IPS-NIHi11 (cell line): Measurements from ENCODE around the gene ZNF532.
A peak's percentile ranks its signal among the peaks of the same experiment; 100 is the strongest.
"Not testable (repeated sequence)": the region's sequence is repeated elsewhere in the genome, so short reads cannot be mapped to it uniquely, and the experiment has no call there.

Experiments
- DNase-seq: peaks from one replicate; pipeline ENCODE4 v3.0.0; 2012; ENCODE audit warnings: mixed read lengths, low spot score

The ZNF532 gene

DNA sequence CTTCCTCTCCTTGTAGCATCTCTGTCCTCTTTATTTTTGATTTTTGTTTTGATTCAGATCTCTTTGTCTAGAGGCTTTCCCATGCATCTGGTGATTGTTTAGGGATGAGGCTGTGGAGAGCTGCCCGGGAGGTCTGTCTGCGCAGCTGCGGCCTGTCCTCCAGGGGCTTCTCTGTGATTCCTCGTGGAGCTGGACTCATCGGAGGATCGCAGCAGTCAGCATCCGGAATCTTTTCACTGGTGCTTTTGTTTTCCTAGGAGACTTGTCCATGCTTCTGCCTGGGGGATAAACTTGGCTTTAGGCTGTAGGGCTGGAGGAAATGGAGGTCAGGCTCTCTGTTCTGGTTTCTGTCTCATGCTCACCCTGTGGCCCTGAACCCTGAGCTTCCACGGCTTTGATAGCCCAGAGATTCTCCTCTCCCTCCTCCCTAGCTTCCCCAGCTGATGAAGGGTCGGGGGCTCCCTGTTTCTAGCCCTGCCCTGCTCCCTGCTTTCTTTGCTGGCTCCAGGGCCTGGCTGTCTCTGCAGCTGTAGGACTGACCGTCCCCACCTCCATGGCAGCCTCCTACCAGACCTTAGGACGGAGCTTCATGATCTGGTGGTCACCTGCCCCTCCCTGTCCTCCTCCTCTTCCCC, 35.5 kb downstream of the ZNF532 start:
- DNase-seq = no peak

DNA sequence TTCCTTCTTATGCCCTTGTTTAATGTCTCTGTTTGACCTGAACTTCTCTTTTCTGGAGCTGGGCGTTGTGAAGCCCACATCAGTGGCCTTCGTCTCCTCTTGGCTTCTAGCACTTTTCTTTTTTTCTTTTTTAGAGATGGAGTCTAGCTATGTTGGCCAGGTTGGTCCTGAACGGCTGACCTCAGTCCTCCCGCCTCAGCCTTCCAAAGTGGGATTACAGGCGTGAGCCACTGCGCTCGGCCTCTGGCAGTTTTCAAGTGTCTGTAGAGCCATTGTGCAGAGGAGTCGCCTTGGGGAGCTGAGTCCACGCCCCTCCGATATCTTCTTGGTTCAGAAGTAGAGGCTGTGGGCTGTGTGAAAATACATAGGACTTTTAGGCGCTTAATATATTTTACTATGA, 36.5 kb downstream of the ZNF532 start:
- DNase-seq = no peak

DNA sequence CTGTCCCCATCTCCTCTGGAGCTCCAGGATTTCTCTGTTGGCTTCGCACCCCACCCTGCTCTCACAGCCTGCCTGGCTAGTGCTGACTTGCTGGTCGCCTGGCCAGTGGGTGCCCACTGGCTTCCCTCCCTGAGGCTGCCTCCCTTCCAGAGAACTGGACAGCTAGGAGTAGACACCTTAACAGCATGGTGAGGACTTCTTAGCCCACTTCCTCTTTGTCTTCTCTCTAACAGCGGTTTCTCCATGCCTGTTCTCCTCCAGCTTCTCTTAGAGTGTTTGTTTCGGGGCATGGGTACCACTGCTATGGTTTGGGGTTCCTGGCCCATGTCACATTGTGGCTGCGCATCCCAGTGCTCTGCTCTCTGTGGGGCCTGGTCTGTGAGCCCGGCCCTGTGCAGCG, 37.1 kb downstream of the ZNF532 start:
- no peak for DNase-seq

DNA sequence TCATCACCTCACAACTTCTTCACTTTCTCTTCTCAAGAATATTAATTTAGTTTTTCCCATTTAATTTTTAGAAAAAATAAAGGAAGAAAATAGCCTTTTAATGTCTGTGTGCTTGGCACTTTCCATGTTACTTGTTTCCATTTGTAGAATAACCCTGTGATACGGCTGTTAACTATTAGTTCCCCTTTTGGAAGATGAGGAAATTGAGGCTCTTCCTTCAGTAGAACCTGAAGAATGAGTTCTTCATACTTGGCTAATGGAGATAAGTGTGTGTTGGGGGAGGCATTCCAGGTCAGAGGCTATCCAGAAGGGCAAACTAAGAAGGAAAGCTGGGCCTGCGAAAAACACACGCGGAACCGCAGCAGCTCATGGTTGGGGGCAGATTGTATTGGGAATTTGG, 38.3 kb downstream of the ZNF532 start:
- DNase-seq = no peak

DNA sequence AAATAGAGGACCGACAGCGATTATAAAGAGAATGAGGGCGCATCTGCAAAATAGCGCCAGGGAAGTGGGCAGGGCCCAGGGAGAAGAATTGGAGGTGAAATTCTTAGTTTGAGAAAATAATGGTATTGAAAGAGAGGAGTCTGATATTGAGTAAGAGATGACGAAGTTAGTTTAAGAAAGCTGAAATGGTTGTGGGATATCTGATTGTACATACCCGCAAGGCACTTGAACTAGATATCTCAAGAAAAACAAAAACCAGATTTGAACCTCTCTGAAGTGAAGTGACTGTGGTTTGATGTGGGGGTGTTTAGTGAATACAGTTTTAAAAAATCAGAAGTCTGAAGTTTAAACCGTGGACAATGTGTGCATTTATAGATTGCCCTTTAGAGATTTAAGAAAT, 38.9 kb downstream of the ZNF532 start:
- DNase-seq = no peak

DNA sequence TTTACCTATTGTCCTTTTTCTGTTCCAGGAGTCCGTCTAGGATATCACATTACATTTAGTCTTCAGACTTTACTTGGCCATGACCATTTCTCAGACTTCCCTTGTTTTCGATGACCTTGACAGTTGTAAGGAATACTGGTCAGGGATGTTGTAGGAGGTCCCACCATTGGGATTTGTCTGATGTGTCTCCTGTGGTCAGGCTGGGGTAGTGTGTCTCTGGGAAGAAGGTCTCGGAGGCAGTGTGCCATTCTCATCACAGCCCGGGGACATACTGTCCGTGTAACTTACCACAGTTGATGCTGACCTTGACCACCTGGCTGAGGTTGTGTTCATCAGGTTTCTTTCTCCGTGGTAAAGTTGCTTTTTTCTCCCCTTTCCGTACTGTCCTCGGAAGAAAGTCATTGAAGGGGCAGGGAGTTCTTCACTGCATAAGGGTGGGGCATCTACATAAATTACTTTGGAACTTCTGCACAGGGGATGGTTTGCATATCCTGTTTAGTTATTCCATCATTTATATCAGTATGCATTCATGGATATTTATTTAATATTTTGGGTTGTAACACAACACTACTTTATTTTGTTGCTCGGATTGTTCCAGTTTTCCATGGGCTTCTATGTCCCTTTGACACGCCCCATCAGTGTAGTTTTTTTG, 41.2 kb downstream of the ZNF532 start:
- no peak for DNase-seq

DNA sequence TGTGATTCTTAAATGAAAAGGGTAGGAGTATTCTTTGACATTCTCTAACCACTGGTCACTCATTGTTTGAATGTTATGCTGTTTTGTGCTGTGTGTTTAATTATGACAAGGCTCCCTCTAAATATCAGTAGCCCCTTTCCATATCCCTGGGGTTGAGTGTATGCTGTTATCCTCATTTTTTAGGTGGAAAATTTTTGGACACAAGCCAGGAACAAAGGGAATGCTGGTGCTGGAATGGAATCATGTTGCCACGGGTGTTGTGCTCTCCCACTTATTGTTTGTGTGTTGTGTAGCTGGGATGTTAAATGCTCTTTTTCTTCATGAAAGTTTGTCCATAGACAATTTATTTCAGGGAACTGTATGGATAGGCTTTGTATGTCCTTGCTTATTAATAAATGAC, 43.3 kb downstream of the ZNF532 start:
- DNase-seq = no peak

DNA sequence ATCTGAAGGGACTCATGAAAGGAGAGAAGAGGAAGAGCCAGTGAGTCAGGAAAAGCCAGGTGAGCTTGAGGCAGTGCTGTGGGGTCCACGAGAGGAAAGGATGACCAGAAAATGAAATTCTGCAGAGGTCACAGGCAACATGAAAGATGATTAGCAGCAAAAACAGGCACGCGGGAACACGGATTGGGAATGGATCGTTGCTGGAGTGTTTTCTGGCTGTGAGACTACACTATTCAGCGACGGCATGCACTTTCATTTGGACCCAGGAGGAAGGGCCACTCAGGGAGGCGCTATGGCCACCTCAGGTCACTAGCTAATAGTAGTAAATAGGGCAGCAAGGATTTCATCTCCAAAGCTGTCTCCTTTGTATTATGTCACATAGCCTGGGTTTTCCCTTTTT, 44.8 kb downstream of the ZNF532 start:
- DNase-seq = no peak

DNA sequence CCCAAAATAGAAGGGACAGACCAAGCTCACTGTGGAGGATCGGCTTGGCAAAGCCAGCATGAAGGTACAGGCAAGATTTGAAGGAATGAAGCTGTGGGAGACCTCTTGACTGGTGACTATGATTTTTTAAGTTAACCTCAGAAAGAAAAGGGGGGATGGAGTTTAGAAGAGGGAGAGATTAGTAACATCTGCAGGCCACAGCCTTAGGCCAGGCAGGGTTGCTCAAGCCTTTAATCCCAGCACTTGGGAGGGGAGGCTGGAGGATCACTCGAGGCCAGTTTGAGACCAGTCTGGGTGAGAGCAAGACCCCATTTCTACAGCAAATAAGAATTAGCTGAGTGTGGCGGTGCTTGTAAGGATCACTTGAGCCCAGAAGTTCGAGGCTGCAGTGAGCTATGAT, 46.6 kb downstream of the ZNF532 start:
- no peak for DNase-seq

DNA sequence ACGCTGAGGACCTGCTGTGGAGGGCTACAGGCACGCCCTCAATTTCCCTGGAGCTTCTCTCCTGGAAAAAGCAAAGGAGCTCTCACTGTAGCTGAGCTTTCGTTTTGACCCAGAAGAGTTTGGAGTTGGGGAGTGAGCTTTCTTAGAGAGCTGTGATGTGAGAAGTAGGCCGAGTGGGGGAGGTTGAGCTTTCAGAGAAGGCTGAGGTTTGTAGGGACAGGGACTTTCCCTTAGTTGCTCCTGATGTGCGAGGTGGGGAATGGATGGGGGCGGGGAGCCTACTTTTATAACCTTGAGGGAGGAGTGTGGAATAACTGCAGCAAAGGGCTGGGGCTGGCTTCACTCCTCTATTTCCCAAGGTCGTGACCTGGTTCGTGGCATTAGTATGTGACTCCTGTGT, 47.1 kb downstream of the ZNF532 start:
- peak; percentile 35 for DNase-seq

DNA sequence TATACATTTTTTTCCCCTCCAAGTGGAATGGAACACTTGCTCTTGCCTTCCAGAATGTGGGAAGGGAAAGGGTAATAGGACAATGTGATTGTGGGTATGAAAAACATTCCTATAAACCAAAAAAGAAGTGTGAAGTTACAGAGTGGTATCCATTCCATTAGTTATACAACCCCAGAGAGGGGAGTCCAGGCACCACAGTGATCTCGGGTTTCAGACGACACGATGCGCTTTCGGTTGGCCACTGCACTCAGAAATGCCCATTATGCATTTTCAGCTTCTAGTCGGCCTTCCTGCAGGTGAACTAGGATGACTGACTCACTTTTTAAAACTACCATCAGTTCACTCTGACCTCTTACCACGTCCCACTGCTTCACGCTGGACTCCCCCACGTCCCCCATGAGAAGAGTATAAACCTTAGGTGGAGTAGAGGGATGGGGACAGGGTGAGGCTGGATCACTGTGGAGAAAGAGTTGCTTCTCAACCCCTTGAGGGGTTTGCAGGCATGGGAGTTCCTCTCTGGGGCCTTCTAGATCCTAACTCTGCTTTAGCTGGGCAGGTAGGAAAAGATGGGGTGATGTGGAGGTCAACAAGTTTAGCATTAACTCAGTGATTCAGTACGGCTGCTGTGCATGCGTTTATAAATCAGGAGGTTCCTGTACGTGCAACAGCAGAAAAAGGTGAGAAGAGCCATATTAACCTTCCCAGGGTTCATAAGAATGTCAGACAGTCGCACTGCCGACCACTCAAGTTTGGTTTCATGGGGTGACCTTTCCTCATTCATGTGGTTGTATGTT, 50.5 kb downstream of the ZNF532 start:
- no peak for DNase-seq

DNA sequence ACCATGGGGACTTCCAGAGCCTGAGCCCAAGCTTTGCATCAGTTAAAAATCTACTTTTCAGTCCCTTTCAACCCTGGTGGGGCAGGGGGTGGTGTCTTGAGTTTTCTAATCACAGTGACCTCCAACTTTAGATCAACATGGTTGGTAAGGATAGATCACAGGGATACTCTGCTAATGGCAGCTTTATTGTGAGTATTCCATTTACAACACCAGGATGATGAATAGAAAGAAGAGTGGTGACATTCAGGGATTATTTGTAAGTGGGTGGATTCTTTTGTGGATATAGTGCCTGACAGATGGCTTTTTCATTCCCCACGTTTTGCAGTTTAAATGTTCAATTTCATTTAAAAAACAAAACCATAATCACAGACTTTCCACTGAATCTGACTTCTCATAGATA, 51.3 kb downstream of the ZNF532 start:
- DNase-seq = no peak

DNA sequence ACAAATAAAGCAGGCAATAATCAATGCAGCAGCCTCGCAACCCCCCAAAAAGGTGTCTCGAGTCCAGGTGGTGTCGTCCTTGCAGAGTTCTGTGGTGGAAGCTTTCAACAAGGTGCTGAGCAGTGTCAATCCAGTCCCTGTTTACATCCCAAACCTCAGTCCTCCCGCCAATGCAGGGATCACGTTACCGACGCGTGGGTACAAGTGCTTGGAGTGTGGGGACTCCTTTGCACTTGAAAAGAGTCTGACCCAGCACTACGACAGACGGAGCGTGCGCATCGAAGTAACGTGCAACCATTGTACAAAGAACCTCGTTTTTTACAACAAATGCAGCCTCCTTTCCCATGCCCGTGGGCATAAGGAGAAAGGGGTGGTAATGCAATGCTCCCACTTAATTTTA, 55.3 kb downstream of the ZNF532 start:
- not testable (repeated sequence) for DNase-seq

DNA sequence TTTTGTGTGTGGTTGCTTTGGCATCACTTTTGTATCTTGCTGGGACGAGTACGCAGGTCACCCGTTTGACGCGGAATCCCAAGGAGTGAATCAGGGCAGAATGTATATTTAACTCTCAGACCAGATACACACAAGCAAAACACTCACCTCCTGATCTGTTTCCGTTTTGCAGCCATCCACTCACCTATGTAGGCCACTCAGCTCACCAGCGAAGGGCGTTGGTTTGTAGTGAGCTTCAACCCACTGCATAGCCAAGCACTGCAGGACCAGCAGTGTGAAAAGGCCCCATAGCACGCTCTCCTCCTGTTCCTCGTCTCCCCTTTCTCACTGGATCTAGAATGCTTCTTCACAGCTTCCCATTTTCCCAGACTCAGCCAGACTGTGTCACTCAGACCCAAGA, 58.3 kb downstream of the ZNF532 start:
- no peak for DNase-seq

DNA sequence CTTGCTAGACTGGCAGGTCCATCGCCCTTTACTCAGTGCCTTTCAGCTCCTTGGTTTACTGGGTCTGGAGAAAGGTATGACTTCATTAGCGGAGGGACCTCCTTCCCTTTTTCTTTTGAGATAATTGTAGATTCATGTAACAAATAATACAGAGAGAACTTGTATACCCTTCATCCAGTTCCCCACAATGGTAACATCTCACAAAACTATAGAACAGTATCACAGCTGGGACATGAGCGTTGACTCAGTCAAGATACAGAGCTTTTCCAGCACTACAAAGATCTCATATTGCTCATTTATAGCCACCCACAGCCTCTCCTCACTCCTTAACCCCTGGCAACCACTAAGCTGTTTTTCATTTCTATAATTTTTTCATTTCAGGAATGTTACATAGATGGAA, 59.8 kb downstream of the ZNF532 start:
- no peak for DNase-seq

DNA sequence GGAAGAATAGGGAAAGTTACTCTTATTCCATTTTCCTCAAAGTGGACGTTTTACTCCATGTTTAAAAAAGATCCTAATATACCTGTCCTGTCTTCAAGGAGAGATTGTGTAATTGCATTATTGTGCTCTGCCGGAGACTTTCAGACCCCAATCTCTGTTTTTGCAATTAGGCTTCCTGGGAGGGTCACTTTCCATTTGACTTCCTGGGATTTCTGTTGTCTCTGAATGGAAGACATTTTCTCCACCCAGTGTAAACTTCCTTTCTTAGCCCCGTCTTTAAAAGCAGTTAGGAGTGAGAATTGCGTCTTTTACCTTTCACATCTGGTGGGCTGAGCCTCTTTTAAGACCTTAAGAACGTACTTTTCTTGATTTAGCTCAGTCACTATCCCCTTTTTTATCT, 63.0 kb downstream of the ZNF532 start:
- DNase-seq = no peak

DNA sequence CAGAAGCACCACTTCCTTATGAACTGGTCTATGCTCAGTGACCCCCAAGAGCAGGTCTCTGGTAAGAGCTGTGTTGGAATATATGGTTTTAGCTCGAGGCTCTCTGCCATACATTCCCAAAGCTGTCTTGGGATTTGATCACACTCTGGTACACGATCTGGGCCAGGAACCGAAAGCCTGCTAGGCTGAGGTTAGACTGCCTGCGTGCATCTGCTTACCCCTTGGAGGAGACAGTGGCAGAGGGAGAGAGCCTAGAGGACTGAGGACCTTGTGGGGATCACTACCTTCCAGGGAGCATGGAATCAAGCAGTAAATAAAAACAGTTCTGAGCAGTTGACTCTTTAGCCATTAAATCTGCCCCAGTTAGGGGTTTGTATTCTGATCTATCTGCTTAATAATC, 63.7 kb downstream of the ZNF532 start:
- no peak for DNase-seq

DNA sequence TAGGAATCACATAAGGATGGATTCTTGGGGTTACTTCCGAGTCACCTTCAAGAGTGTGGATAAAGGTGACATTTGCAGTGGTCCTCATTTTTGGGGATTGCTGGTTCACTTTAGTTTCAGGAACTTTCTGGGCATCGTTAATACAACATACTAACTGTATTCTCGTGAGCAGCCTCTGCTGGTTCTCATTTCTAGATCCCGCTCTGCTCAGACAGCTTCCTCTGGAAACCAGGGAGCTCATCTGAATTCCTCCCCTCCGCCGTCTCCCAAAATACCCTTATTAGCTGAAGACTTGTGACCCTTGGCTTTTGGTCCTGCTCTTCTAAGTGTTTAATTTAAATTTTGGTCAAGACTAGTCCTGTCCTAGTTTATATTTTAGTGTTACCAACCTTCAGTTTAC, 64.5 kb downstream of the ZNF532 start:
- DNase-seq = no peak

DNA sequence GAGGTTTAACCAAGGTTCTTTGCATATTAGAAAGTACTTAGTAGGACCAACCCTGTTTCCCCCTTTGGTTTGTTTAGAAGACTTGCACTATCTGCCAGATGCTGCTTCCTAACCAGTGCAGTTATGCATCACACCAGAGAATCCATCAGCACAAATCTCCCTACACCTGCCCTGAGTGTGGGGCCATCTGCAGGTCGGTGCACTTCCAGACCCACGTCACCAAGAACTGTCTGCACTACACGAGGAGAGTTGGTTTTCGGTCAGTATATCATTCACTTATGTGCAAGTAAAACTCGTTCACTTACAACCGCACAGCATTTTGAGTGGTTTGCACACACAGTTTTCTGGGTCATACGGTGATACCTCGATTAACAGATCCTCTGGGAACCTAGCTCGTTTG, 69.7 kb downstream of the ZNF532 start:
- DNase-seq = no peak

DNA sequence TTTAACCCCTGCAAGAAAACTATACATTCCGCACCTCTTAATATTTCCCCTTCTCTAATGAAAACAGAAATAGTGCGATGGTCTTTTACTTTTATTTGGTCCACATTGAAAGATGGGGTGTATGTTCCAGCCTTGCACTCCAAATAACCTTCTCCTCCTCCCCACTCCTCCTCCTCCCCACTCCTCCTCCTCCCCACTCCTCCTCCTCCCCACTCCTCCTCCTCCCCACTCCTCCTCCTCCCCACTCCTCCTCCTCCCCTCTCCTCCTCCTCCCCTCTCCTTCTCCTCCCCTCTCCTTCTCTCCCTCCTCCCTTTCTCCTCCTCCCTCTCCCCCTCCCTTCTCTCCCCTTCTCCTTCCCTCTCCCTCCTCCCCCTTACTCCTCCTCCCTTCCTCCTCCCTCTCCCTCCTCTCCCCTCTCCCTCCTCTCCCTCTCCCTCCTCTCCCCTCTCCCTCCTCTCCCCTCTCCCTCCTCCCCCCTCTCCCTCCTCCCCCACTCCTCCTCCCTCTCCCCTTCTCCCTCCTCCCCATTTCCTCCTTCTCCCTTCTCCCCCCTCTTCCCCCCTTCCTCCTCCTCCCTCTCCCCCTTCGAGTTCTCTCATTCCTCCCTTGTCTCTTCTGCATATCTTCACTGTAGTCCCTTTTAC, 70.4 kb downstream of the ZNF532 start:
- no peak for DNase-seq

DNA sequence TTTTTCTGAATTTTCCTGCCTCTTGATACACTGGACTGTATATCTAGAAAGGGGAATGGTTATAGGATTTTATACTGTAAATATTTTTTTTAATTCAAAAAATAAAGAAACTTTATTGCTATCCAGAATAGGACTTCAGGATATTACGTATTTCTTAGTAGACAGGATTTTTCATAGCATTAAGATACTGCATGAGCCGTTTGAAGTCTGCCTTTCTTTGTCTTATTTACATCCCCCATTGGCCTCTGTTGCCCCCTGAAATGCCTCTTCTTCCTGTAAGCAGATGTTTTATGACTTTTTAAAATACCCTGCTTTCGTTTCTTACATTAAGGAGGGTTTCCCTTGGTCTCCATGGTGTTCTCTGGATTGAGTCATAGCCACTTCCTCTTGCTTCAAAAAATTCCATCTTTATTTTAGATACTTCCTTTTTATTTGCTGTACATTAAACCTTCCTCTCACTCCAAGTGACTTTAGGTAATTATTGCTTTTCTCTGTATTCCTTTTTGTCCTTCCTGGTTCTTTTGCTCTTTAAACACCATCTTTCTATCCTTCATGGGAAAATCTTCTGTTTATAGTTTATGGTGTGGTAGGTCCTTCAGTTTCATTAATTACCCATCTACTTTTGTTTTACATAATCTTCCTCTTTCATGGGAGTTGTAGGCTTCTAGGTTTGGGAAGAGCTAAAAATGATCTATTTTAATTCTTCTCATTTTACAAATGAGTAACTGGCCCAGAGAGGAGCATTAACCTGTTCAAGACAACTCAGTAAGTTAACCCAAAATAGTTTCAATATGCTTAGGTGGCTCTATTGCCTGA, 72.6 kb downstream of the ZNF532 start:
- DNase-seq = no peak

DNA sequence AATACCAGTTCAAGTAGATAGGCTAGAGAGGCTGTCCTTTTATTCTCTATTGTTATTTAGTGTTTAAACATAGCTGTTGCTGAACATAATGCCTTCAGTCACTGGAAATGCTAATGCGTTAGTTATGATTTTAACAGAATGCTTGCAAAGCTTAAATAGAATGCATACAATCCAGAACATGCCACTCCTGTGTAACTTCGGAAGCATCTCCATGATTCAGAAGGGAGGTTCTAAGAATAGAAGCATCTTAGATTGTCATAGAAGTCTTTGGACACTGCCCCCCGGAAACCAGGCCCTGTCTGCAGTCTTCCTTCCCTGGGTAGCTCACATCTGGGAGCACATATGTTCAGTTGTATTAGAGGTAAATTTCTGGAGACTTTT, 73.2 kb downstream of the ZNF532 start:
- no peak for DNase-seq
